Liver (tissue), 9 donors: ENCODE results near the gene VIP. TPM values are rescaled to one million over a fixed set of nuclear protein-coding genes. Genes with fewer than 3 reads are reported as not detected.

Experiments
- DNase-seq: peaks from one replicate; pipeline ENCODE4 v3.0.0-alpha.2; 2017; ENCODE audit warnings: low spot score
- H3K27ac ChIP-seq, 2 donors: one replicate each; pipeline ENCODE4 v1.7.0; 2013; ENCODE audit warnings: inconsistent platforms in 2 of 2, low read length in 2 of 2, control low read depth in 1 of 2, low read depth in 1 of 2, mild to moderate bottlenecking in 1 of 2
- H3K27me3 ChIP-seq, 4 donors: one replicate each; pipeline versions ENCODE4 v1.6.1 to v1.7.0; 2013; ENCODE audit warnings: low read length in 3 of 4, inconsistent platforms in 1 of 4, mild to moderate bottlenecking in 1 of 4, moderate library complexity in 1 of 4; ENCODE audit not compliant: control insufficient read depth in 4 of 4, insufficient read depth in 4 of 4
- H3K36me3 ChIP-seq, 4 donors: one replicate each; pipeline versions ENCODE4 v1.6.1 to v1.7.0; 2013; ENCODE audit warnings: low read length in 3 of 4, mild to moderate bottlenecking in 3 of 4, low read depth in 1 of 4, moderate library complexity in 1 of 4; ENCODE audit not compliant: control insufficient read depth in 4 of 4, insufficient read depth in 3 of 4
- H3K4me1 ChIP-seq, 4 donors: one replicate each; pipeline versions ENCODE4 v1.6.1 to v1.7.0; 2013; ENCODE audit warnings: low read length in 3 of 4, mild to moderate bottlenecking in 3 of 4, moderate library complexity in 1 of 4; ENCODE audit not compliant: control insufficient read depth in 4 of 4, insufficient read depth in 4 of 4
- H3K4me3 ChIP-seq, 3 donors: one replicate each; pipeline versions ENCODE4 v1.6.1 to v1.7.0; 2013; ENCODE audit warnings: low read length in 3 of 3, control low read depth in 1 of 3, low read depth in 1 of 3, mild to moderate bottlenecking in 1 of 3
- H3K9ac ChIP-seq, 2 donors: one replicate each; pipeline ENCODE4 v1.7.0; 2013; ENCODE audit warnings: low read length in 2 of 2, mild to moderate bottlenecking in 2 of 2, moderate library complexity in 2 of 2, control low read depth in 1 of 2, low read depth in 1 of 2
- H3K9me3 ChIP-seq, 4 donors: one replicate each; pipeline versions ENCODE4 v1.6.1 to v1.7.0; 2013; ENCODE audit warnings: low read length in 3 of 4; ENCODE audit not compliant: control insufficient read depth in 4 of 4
- ATF3 ChIP-seq: IDR thresholded peaks from 2 replicates; pipeline ENCODE4 v1.6.1; 2016; ENCODE audit warnings: antibody characterized with exemption
- CTCF ChIP-seq: fragments of 150-350 bp; IDR thresholded peaks from 2 replicates; pipeline ENCODE4 v1.5.1; 2017; ENCODE audit warnings: improper control_type of control experiment, low read depth, low read length; ENCODE audit not compliant: missing input control
- EGR1 ChIP-seq, 2 donors: IDR thresholded peaks; 2 replicates each; pipeline ENCODE4 v1.6.1; 2016 to 2018; ENCODE audit warnings: antibody characterized with exemption in 2 of 2, low read depth in 2 of 2
- FOXA1 ChIP-seq: IDR thresholded peaks from 2 replicates; pipeline ENCODE4 v1.6.1; 2016; ENCODE audit warnings: antibody characterized with exemption
- FOXA2 ChIP-seq: IDR thresholded peaks from 2 replicates; pipeline ENCODE4 v1.6.1; 2016; ENCODE audit warnings: antibody characterized with exemption
- GABPA ChIP-seq, 2 donors: IDR thresholded peaks in 1 of 2; conservative IDR thresholded peaks in 1 of 2; 2 replicates each; pipeline ENCODE4 v1.6.1; 2016; ENCODE audit warnings: antibody characterized with exemption in 2 of 2, mild to moderate bottlenecking in 1 of 2, moderate library complexity in 1 of 2
- HNF4A ChIP-seq, 2 donors: conservative IDR thresholded peaks; 2 replicates each; pipeline ENCODE4 v1.6.1; 2016; ENCODE audit warnings: antibody characterized with exemption in 2 of 2, mild to moderate bottlenecking in 2 of 2
- JUND ChIP-seq, 2 donors: IDR thresholded peaks; 2 replicates each; pipeline ENCODE4 v1.6.1; 2016; ENCODE audit warnings: antibody characterized with exemption in 2 of 2
- MAX ChIP-seq: IDR thresholded peaks from 2 replicates; pipeline ENCODE4 v1.6.1; 2016; ENCODE audit warnings: antibody characterized with exemption
- NR2F2 ChIP-seq: IDR thresholded peaks from 2 replicates; pipeline ENCODE4 v1.6.1; 2016; ENCODE audit warnings: antibody characterized with exemption
- RAD21 ChIP-seq, 2 donors: IDR thresholded peaks; 2 replicates each; pipeline ENCODE4 v1.6.1; 2016; ENCODE audit warnings: antibody characterized with exemption in 2 of 2, mild to moderate bottlenecking in 2 of 2
- REST ChIP-seq: IDR thresholded peaks from 2 replicates; pipeline ENCODE4 v1.6.1; 2016; ENCODE audit warnings: antibody characterized with exemption, mild to moderate bottlenecking
- RXRA ChIP-seq, 2 donors: IDR thresholded peaks; 2 replicates each; pipeline ENCODE4 v1.6.1; 2017 to 2018; ENCODE audit warnings: antibody characterized with exemption in 2 of 2, mild to moderate bottlenecking in 1 of 2
- YY1 ChIP-seq: IDR thresholded peaks from 2 replicates; pipeline ENCODE4 v1.6.1; 2016; ENCODE audit warnings: antibody characterized with exemption, mild to moderate bottlenecking
- WGBS: extraction: QIAGEN DNeasy Blood & Tissue Kit; methylation state at CpG from one replicate; pipeline ENCODE4 v1.1.7; 2013; 5-methylcytosine and 5-hydroxymethylcytosine counted together
- polyA plus RNA-seq, 2 donors: library from polyadenylated mRNA; stranded (reverse) in 1 of 2; unstranded in 1 of 2; fragments of 200-250 nt in 1 of 2; fragments of >200 nt in 1 of 2; fragmentation: Nextera tagmentation in 1 of 2; extraction: Ambion mirVana in 1 of 2; gene quantifications; one replicate each; pipeline versions ENCODE4 v1.2.1 to v1.2.3, GENCODE V29; 2013 to 2015
- total RNA-seq, 2 donors: library from RNA; depleted of rRNA; stranded (reverse); fragments of >200 nt; gene quantifications; one replicate each; pipeline ENCODE4 v1.2.3, GENCODE V29; 2014
- donor health status: healthy.
- donor health status: healthy.
- donor health status: healthy.
- donor health status: healthy.
- donor health status: healthy.

Gene VIP
- total and polyA plus RNA-seq, 4 donors: 0.09 to 0.71 (median 0.29) TPM

GRCh38 chr6:152771061-152771687 is 20.6 kb downstream of the VIP start:
- Histone ChIP-seq H3K27ac (no peak overlapping the region), H3K4me1 (no peaks in the 10 kb centered on the region), H3K36me3 (no peaks in the 10 kb centered on the region), H3K27me3 (peaks cover 0 to 4% (median 0%) of the 10 kb centered on the region in 4 donors), H3K9ac (no peak overlapping the region), H3K9me3 (no peaks in the 10 kb centered on the region), H3K4me3 (no peak overlapping the region)
- TF ChIP-seq RXRA (IDR thresholded peaks at IDR 0.05) (no peak), REST (no peak), GABPA (IDR thresholded peaks at IDR 0.05 in 1 of 2, conservative IDR thresholded peaks at IDR 0.05 in 1 of 2) (no peak), EGR1 (IDR thresholded peaks at IDR 0.05; ENCODE audit: low read depth in 2 of 2) (no peak), ATF3 (no peak), MAX (no peak), FOXA2 (no peak)
- 71% methylated on average over 5 of the region's 5 CpGs for WGBS
- no peak for DNase-seq

- H3K9me3 ChIP-seq: no peaks in the 10 kb centered on the region
- TF ChIP-seq YY1: no peak
- no peak for TF ChIP-seq REST
- TF ChIP-seq NR2F2: no peak
- TF ChIP-seq GABPA (IDR thresholded peaks at IDR 0.05 in 1 of 2, conservative IDR thresholded peaks at IDR 0.05 in 1 of 2): no peak
- no peak for TF ChIP-seq EGR1 (IDR thresholded peaks at IDR 0.05; ENCODE audit: low read depth in 2 of 2)
- no peak for TF ChIP-seq FOXA1
- no peak for TF ChIP-seq CTCF
- no peak for TF ChIP-seq RAD21 (IDR thresholded peaks at IDR 0.05)
- no peak for TF ChIP-seq JUND (IDR thresholded peaks at IDR 0.05)
- TF ChIP-seq HNF4A (conservative IDR thresholded peaks at IDR 0.05): no peak
- no peak for TF ChIP-seq FOXA2
- TF ChIP-seq ATF3: no peak
- TF ChIP-seq MAX: no peak
- no peaks in the 10 kb centered on the region for H3K4me1 ChIP-seq
- H3K9ac ChIP-seq: no peak overlapping the region
- H3K27me3 ChIP-seq: peaks cover 0 to 4% (median 0%) of the 10 kb centered on the region in 4 donors
- H3K4me3 ChIP-seq: no peak overlapping the region
- no peak for DNase-seq
- H3K27ac ChIP-seq: no peak overlapping the region
- no peaks in the 10 kb centered on the region for H3K36me3 ChIP-seq
Measured at GRCh38 chr6:152775428-152775827, 24.8 kb downstream of the VIP start.
